Diencephalon (tissue), 1 donor: Measurements from ENCODE around the gene CCDC93. TPM values are rescaled to one million over a fixed set of nuclear protein-coding genes. Genes with fewer than 3 reads are reported as not detected.

Experiments used
- small RNA-seq: library from RNA; depleted of rRNA; stranded (forward); fragments of <200 nt; gene quantifications from one replicate; pipeline ENCODE3, GENCODE V24; 2014
- total RNA-seq: library from RNA; depleted of rRNA; stranded (reverse); fragments of >200 nt; gene quantifications from one replicate; pipeline ENCODE4 v1.2.3, GENCODE V29; 2014

Gene CCDC93
- total RNA-seq, result 49.4 TPM

GRCh38 chr2:118013724-118014491 lies at the start of gene CCDC93:
CCDC93 (minus strand) TSS chr2:118014070; CDS start chr2:118013995, 75 bp downstream.

Small RNA genes lying within 50 kb of the gene (small RNA-seq; reads per million reads assigned to genes)
- not detected for gene RN7SL111P

Other genes with a start within 250 kb of the CCDC93 start
- 61.8 TPM for gene DDX18, start 199.4 kb downstream of the CCDC93 start, total RNA-seq
- 30.2 TPM for gene INSIG2, start 74.4 kb upstream of the CCDC93 start, total RNA-seq